Medulla oblongata (tissue), 1 donor: ENCODE data around the gene ACTN1.
"Not testable (repeated sequence)": the region's sequence is repeated elsewhere in the genome, so short reads cannot be mapped to it uniquely, and the experiment has no call there.

Experiments
- DNase-seq: peaks from one replicate; pipeline ENCODE4 v3.0.0-alpha.2; 2015; ENCODE audit errors: extremely low spot score

Gene ACTN1

DNA sequence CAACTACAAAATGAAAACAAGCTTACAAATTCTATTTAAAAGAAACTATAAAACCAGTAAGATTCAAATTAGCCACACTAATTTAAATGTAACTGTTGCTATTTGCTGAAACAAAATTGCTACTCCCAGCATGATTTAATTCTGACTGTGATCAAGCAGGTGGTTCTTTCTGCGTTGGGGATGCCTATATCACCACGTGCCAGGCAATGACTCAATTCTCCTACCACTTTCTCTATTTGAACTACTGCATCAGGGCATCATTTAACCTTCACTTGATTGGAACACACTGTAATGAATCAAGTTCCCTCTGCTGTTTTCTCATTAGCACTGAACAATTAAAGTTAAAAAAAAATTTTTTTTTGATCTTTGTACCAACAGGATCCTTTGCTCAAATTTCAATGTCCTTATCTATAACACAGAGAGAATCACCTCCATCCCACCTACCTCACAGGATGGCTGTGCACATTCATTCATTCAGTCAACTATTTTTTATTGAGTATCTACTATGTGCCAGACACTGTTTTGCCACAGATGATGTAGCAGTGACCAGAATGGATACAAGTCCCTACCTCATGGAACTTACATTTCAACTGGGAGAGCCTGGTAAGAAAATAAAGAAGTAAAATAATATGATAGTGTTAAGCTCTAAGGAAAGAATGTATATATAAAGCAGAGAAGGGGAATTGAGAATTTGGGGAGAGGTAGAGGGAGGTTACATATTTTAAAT is 8.0 kb upstream of the ACTN1 start:
- DNase-seq = no peak

DNA sequence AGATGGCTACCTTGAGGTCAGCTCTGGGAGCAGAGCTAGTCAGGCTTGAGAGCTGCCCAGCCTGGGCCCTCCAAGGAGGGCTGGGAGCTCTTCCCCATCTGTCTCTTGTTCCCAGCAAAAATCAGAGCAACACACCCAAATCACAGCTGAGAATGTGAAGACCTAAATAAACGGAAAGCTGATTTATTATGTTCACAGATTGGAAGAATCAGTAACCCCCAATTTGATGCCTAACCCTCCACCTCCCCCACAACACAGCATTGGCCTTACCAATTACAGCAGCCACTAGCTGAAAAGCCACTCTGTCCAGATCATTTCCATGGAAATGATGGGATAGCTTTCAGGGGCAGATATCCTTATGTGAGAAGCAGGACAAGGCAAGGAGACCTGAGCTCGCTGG is 7.1 kb upstream of the ACTN1 start:
- DNase-seq = no peak

DNA sequence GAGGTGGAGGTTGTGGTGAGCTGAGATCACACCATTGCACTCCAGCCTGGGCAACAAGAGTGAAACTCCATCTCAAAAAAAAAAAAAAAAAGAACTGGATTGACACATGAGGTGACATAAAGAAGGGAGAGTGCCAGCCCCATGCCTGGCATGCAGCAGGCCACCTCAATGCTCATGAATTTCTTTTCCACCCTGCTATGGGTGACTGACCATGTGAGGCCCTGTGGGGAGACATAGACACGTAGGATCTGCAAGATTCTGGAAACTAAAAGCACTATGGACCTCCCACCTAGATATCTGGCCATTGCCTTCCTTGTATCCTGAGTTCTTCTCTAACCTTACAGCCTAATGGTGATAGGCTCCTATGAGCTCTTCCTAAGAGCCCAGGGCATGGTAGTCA is 5.6 kb upstream of the ACTN1 start:
- DNase-seq = no peak

DNA sequence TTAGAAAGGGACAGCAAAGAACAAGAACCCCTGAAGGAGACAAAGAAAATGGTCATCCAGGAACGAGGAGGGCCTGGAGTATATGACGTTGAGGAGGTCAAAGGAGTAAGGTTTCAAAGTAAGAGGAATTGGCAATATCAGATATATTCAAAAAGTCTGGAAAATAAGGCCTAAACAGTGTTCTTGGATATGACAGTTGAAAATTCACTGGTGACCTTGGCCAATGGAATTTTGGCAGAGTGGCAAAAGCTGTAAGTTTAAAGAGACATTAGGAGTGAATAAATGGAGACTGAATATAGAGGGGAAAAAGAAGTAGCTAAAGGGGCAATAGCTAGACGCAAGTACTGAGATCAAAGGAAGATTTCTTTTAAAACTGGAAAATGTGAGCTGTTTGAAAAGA is 4.1 kb upstream of the ACTN1 start:
- DNase-seq = no peak

DNA sequence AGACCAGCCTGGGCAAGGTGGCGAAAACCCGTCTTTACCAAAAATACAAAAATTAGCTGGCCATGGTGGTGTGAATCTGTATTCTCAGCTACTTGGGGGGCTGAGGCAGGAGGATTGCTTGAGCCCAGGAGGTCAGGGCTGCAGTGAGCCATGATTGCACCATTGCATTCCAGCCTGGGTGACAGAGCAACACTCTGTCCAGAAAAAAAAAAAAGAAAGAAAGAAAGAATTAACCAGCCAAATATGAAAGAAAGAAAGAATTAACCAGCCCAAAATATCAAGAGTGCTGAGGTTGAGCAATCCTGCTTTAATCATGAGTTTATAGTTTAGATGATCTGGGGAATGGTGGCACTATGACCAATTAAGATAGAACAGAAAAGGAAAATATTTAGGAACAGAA is 3.5 kb upstream of the ACTN1 start:
- DNase-seq = no peak

DNA sequence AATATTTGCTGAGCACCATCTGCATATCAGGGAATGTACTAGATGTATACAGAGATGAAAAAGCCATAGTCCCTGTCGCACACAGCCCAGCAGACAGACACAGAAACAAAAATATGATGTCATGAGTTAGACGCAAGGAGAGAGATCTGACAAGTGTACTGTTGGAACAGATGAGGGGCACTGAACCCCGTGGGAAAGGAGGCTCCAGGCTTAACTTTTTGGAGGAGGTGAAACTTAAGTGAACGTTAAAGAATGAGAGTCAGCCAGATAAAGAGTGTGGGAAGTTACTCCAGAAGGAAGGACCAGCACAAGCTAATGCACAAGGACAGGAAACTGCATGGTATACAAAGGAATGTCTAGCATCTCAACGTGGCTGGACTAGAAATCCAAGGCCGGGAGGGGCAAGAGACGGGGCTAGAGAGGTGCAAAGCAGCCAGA is 2.5 kb upstream of the ACTN1 start:
- DNase-seq = no peak

DNA sequence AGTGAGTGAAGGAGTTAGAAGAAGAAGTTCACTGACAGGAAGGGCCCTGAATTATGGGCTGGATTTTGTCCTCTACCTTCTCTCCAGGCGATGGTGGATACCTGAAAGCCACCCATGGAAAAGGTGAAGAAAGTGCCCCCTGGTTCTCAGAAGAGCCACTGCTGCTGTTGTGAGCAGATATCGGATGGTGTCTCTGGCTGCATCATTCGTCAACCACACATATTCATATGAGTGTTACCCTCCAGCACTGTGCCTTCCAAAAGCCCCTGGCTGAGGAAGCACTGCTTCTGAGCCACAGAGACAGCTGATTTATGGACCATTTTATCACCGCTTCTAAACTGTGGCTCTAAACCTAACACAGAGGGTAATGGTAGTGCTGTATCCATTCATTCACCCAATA is 2.0 kb upstream of the ACTN1 start:
- DNase-seq = no peak

DNA sequence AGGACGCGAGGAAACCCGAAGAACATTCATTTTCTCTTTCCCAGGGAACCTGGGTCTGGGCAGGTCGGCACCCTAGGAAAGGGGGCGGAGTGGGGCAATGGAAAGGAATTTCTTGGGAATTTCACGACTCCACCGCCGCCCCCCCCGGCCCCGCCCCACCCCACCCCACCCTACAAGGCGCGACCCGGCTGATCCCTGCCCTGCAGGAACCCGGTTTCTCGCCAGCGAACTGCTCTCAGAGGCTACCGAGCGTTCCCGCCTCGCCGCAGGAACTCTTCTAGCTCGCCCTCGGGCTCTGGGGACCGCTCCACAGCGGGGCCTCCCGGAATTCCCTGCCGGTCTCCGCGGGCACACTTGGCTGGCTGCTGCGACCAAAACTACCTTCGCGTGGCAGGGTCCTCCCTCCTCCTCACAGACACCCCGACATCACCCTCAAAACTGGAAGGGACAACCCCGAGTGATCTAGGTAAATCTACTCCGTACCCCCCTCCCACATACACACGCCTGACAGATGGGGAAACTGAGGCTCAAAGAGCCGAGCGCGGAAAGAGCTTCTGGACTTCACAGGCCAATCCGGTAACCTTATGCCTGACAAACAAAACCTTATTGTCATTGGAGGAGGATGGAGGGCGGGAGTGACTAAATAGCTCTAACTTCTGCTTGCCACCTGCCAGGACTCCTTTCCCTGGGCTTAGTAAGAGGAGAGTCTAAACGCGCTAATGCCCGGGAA is 785 bp upstream of the ACTN1 start:
- DNase-seq = no peak

DNA sequence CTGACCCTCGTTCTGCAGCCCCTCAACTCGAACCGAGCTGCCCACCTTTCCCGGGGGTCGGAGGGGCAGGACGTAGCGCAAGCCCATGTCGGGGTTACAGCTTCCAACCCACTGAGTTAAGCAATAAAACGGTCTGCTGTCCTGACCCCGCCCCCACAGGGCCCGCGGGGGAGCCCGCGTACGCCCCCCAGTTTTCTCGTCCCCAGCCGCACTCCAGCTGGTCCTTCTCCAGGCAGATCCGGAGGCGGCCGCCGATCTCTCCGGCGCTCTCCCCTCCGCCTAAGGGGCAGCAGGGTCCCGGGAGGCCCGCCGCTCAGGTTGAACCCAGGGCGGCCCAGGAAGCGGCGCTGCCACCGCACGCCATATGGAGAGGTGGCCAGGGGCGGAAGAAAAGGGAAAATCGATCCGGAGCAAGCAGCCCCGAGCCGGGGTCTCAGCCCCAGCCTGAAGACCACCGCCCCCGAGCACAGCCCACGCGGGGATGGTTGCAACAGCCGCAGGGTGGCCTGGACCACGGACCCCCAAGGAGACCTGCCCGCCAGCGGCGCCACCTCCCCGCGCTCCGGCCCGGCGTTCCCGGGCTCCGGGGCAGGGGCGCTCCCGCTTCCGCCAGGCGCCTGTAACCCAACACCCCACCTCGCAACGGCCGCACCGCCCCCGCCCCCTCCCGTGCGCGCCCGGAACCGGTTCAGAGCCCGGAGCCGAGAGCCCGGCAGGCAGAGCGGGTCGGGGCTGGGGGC is 760 bp downstream of the ACTN1 start:
- no peak for DNase-seq

DNA sequence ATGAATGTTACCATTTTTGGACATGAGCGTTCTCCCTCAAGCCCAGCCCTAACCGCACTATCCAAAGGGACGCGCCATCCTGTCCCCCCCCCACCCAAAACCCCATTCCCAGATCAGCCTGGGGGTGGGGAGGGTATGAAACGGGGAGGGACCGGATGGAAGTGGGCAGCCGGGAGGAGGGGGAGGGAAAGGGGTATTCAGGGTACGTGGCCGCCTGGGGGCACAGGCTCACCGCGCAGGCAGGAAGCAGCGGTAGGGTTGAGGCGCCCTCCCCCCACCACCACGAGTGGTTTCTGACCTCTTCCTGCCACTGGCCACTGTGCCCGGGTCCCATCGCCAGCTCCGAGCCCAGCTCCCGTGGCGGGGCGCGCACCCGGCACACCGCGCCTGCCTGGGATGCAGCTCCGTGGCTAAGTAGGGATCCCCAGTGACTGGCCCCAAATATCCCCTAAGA is 1.4 kb downstream of the ACTN1 start:
- peak; percentile 17 for DNase-seq

DNA sequence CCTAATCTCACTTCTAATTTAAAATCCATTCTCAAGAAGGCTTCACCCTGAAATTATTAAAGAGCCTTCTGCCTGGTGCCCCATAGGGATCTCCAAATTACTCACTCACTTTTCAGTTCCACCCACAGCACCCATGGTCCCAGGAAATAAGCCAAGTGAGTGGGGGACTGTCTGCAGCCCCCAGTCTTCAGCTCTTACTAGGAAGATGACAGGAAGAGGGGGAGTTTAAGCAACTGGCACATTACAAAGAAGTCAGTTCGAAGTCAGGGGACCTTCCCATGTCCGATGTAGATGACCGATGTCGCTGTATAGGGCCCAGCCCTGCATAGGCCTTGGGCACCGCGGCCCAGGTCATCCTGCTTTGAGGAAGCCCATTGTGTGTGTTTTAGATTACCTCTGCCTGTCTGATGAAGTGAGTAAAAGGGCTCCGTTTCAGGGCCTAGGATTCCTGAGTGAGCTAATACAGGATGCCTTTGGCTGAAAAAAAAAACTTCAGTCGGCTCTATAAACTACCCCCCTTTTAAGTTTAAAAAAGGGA is 1.9 kb downstream of the ACTN1 start:
- DNase-seq = no peak

DNA sequence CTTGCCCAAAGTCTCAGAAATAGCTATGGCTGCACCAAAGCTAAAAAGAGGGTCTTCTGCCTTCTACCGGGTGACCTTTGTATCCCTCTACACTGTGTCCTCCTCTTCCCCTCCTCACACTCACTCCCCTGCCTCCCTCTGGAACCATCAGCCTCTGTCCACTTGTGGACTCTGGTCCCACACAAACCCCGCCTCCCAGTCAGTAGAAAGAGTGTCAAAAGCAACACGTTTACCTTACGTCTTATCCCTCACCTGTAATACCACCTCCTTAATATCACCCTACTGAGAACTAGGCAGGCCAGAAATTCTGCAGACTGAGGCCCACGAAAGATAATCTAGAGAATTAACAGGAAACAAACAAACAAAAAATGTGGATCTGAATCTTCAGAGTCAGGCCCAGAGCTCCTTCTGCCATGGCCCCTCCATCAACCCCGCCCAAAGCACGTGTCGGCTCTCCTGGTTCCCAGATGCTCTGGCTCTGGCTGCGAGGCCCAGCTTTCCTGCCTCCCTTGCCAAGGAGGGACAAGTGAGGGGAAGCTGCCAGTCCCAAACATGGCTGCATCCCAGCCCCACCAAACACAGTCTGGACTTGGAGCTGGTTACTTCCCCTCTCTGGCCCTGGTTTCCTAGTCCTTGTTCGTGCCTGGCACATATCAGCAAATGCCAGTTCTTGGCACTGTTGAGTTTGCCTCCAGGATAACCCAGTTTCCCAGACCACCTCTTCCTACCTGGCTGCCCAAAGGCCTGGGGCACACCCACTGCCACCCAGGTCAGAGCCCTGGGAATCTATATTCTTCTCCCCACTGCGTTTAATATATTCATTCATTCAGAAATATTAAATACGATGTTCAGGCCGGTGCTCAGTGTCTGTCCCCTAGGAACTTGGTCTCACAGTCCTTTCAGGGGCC is 2.7 kb downstream of the ACTN1 start:
- peak; percentile 58 for DNase-seq

DNA sequence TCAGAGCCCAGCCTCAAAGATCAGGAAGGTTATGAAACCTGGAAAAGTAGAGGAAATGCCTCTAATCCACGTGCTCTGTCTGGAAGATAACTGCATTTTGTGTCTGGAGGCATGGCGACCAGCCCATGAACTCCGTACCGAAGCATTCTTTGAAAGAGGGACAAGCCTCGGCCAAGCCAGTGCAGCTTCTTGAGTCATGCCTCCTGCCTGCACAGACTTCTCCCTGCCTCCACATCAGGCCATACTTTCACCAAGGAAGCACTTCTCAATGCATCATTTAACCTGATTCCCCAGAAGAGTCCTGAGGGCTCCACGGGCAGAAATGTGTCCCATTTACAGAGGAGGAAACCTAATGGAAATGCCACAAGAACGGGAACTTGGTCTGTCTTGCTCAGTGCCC is 3.4 kb downstream of the ACTN1 start:
- no peak for DNase-seq

DNA sequence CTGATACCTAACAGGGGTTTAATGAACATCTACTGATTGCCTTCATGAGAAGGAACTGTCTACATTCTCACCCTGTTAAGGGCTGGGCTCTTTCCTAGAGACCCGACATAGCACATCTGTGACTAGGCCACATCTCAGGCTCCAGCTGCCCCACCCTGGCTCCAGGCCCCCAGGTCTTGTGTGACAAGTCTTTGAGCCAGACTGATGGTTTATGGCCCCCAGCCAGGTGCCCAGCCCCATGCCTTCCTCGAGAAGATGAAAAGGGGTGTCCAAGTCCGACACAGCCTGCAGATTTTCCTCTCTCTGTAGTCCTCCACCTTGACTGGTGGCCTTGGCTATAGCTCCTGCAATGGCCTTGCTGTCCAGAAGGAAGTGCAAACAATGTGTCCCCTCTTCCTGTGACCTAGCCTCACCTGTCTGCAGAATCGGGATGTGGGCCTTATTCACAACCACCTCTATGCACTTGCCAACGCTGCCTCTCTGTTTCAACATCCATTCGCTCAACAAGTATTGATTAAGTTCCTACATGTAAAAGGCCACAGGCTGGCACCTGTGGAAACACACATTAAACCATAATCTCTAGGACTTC is 4.2 kb downstream of the ACTN1 start:
- no peak for DNase-seq

DNA sequence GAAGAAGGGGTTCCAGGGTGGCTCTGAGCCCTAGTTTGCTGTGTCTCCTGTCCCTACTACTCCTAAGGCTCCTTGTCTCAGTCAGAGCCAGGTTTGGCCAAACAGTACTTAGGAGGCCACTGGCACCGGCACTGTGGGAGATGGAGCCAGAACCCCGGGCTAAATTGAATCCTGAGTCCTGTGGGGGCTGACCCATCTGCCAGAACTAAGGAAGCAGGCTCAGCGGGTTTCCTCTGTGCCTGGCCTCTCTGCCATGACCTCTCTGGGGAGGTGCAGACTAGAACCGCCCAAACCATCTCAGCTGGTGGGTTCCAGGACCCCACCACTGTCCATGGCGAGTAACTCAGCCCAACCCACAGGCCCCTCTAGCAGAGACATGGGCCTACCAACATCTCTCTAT is 5.5 kb downstream of the ACTN1 start:
- DNase-seq = no peak

DNA sequence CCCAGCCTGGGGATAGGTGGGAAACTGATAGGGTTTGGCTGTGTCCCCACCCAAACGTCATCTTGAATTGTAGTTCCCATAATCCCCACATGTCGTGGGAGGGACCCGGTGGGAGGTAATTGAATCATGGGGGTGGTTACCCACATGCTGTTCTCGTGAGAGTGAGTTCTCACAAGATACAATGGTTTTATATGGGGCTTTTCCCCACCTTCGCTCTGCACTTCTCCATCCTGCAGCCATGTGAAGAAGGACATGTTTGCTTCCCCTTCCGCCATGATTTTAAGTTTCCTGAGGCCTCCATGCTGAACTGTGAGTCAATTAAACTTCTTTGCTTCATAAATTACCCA is 5.9 kb downstream of the ACTN1 start:
- DNase-seq = not testable (repeated sequence)

DNA sequence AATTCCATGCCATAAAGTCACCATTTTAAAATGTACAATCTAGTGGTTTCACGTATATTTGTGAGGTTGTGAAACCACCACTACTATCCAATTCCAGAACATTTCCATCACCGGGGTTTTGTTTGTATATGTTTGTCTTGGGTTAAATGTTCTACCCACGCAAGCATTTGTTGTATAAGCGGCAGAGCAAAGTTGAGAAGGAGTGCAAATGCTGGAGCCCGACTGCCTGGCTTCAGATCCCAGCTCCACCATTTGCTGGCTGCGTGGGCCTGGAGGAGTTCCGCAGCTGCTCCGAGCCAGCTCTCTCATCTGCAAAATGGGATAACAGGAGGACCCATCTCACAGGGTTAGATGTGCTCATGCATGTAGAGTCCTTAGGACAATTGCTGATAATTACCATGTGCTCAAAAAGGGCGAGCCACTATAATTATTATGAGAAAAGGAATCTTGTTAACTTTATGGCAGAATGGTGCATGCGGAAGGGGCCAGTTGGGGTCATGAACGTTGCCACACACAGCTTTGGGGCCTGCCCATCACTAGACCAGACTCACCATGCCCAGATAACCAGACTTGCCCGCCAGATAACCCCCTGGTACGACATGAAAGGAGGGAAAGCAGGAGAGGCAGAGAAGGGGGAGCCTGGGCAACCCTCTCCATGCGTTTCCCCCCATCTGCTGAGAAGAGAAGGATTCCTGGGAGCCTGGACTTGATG is 6.4 kb downstream of the ACTN1 start:
- DNase-seq = no peak

DNA sequence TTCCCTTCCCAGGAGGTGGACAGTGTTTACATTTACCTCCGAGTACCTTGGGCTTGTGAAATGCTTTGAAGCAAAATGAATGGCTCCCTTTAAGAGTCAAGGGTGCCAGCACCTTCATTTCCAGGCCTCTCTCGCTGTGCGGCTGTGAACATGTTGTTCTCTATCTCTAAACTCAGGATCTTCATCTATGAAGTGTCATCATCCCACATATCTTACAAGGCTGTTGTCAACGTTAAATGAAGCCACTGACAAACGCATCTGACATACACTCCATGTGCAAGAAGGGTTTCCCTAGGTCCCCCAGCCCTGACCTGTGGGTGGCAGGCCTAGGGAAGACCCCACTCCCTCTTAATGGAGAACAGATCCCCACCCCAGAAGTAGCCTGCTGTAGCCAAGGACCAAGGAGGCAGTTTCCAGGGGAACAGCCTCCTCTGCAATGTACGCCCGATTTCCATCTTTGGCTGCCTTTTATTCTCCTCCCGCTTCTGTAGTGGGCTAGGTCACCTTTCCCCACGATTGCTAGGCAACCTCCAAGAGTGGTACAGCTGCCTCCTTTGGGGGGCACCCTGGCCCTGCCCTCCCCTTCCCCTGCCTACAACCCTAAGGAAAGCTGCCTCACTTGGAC is 7.6 kb downstream of the ACTN1 start:
- no peak for DNase-seq

DNA sequence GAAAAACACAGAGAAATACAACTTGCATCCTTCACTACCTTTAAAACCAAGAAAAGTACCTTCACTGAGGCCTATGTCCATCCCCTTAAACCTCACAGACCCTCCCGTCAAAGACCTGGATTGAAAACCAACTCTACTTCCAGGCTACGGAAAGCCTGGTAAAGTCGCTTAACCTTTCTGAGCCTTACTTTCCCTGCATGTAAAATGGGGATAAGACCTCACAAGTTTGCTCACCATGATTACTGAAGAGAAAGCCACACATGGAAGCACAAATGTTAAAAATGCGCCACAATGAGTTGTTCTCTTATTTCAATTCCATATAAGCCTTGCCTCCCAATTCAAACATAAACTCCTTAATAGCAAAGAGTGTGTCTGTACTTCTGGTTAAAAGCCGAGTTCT is 8.4 kb downstream of the ACTN1 start:
- DNase-seq = no peak

DNA sequence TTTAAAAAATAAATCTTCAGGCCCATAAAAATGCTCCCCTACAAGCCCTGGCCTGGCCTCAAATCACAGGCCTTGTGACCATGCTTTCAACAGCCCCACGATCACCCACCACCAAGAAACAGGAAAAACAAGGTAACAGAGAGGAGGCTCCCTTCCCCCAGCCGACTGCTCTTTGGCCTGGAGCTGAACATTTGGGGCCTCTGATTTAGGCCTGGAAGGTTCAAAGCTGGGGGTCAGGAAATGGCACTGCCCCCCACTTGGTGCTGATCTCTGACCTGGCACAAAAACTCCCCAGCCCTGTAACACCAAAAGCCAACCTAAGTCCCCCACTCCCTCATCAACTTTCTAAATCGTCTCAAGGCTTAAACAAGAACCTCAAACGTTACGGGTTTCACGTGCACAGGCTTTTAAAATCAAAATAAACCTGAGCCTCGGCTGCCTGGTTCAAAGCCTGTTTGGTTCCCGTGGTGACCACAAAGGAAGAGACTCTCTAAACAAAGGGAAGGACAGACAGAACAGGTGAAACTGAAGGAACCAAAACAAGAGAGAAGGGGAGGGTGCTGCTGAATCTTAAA is 9.0 kb downstream of the ACTN1 start:
- DNase-seq = no peak
